SK-MEL-5 (cell line): ENCODE data around the gene KCNT2. TPM values are rescaled to one million over a fixed set of nuclear protein-coding genes. Genes with fewer than 3 reads are reported as not detected.

Source experiments
- DNase-seq: peaks from one replicate; pipeline ENCODE4 v3.0.0-alpha.2; 2016; ENCODE audit warnings: low read depth, low spot score
- in situ Hi-C: cut with HindIII; loops from 2 replicates; pipeline ENCODE4 v1.10.0; 2016; ENCODE audit warnings: low sequenced_read_pairs, high pct_unique_total_duplicates, low pct_unique_long_range_greater_than_20kb
- total RNA-seq: library from RNA; depleted of rRNA; stranded (reverse); fragments of >200 nt; shearing (Covaris generic); gene quantifications from 2 replicates; pipeline ENCODE4 v1.2.3, GENCODE V29; 2014

The KCNT2 gene
- total RNA-seq, 1 experiment from 2014 or later = not detected

DNA sequence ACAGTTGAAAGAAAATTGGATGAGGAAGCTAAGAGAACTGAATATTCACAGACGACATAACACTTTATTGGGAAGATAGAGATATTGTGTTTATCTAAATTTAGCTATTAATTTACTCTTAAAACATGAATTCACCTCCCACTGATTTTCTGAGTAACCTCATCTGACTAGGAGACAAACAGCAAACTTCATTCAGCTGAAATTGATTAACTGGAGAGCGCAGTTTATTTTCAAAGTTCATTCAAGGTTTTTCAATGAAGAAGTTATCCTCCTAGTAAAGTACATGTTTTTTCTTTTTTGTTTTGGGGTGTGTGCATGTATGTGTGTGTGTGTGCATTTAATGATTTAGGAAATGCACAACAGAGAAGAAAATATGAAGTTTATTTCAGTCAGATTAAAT lies 215.0 kb downstream of the KCNT2 start:
- in situ Hi-C loops = no loop called here

DNA sequence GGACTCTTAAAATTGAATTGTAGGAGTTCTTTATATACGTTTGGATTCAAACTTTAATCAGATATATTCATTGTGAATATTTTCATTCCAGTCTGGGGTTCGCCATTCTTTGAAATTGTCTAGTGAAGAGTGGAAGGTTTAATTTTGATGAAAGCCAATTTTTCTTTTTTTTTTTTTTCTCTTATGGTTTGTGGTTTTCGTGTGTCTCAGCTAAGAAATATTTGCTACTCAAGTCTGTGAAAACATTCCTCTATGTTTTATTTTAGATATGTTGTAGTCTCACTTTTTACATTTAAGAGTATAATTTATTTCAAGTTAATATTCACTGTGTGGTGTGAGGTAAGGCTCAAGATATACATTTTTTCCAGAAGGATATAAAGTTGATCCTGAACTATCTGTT lies 220.5 kb downstream of the KCNT2 start:
- in situ Hi-C loops = no loop called here

More for the DNA sequence above, 215.0 kb downstream of the KCNT2 start:
- no peak for DNase-seq

DNA sequence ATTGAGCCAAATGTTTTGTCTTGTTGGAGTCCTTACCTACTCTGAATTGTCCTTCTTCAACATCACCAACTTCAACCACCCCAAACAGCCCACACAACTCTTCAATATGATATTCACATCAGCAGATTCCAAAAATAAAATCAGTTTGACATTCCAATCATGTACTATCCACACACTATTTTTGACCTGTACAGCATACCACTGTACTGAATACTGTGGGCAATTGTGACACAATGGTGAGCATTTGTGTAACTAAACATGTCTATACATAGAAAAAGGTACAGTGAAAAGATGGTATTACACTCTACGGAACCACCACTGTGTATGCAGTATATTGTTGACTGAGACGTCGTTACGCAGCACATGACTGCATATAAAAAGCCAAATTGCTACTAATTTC lies 223.1 kb downstream of the KCNT2 start:
- in situ Hi-C loops = no loop called here
- no peak for DNase-seq

More for the DNA sequence above, 220.5 kb downstream of the KCNT2 start:
- DNase-seq = no peak

DNA sequence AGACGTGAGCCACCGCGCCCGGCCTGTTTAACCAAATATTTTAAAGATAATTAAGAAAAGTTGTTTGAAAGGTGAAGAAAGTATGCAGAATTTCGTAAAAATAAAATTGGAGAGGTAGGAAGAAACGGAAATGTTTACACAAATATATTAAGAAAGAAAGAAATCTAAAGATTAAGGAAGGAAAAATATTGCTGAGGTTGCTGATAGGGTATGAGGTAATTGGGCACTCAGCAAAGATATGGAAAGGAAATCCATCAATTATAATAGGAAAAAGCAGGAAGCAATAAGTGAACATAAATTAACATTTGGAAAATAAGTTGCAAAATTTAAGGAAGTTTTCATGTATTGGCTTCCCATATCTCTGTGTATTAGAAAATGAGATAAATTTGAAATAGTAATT lies 225.9 kb downstream of the KCNT2 start:
- DNase-seq = no peak
- in situ Hi-C loops = no loop called here

DNA sequence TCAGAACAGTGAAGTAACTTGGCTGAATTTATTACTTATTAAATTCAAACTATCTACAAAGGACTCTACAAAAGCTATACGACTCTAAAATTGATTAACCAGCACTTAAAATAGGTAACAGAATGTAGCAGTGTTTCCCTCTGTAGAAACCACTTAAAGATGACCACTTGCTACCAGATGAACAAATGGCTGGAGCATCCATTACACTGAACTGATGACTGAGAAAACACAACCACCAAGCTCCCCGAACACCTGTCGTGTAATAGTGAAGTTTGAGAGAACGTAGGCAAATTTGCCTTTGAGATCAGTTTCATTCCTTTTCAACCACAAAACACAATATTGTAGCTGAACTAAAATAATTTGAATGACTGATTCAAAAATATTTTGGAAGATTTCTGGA lies 226.7 kb downstream of the KCNT2 start:
- in situ Hi-C loops = no loop called here
- DNase-seq = no peak

DNA sequence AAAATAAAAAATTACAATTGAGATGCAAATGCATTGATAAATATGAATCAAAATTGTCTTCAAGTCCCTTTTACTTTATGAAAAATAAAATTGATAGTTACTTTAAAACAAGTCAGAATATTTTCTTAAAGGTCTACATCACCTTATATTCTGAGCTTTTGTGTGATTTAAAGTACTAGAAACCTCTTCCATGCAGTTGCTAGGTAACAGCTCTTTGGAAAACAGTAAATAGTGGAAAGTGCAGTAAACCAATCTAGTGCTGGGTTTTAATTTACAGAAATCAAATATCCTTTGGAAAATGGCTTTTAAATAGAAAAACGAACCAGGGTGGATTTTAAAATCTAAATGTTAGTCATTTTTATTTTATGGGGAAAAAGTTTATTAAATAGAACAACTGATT lies 227.9 kb downstream of the KCNT2 start:
- DNase-seq = no peak
- in situ Hi-C loops = no loop called here

DNA sequence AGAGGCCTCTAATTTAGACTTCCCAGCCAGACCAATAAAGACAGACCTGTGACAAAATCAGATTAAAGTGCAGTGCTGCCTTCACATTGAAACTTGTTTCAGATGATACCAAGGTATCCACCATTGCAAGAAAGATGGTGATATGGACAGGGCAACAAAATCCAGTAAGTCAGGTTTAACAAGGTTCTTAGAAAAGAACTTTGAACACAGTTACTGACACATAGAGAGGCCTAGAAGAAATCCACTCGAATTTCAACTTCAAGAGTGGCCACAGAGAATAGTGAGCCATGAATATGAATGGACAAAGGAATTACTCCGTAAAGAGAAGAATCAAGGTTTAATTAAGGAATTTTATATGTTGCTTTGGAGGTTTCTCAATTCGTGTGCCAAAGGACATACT lies 230.4 kb downstream of the KCNT2 start:
- DNase-seq = no peak
- in situ Hi-C loops = no loop called here

DNA sequence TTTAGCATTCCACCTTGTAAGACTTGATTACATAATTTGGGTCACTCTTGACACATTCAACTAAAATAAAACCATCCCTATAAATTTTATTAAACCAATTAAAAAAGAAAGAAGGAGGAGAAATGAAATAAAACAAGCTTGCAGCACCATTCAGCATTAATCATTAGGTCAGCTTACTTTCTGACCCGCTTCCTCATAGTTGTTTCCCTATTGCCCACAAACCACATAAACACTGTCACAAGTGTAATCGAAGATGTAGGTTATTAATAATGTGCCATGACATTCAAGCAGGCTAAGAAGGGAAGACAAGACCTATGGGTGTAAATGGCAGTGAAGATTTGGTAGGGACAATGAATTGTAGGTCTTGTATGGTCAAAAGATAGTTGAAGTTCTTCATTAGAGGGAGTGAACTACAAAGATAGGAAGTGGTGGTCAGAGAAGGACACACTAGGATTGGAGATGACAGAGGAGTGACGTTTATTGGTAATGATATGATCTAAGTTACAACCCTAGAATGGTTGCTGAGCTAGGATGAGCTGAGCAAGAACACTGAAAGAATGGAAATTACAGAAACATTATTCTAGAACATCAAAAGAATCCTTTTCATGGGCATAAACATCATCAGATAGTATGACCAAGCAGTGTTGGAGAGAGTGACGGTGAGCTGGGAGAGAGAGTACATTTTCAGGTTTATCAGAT lies 231.5 kb downstream of the KCNT2 start:
- no peak for DNase-seq
- in situ Hi-C loops = no loop called here

DNA sequence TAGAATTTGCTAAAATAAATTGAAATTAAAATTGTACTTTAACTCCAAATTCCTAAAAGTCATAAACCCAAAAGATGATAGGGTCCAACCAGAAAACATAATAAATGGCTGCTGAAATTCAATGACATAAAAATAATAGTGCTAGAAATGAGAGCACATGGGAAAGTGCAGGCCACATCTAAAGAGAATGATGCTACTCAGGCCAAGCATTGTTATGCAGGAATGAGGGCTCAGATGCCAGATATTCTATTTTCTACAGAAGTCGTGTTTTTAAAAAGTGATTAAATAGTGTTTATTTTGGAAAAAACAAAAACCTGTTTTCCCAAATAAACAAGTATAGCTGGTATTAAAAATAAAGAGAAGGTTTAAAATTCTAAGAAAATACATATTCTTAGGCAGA lies 234.4 kb downstream of the KCNT2 start:
- in situ Hi-C loops = no loop called here
- DNase-seq = no peak

DNA sequence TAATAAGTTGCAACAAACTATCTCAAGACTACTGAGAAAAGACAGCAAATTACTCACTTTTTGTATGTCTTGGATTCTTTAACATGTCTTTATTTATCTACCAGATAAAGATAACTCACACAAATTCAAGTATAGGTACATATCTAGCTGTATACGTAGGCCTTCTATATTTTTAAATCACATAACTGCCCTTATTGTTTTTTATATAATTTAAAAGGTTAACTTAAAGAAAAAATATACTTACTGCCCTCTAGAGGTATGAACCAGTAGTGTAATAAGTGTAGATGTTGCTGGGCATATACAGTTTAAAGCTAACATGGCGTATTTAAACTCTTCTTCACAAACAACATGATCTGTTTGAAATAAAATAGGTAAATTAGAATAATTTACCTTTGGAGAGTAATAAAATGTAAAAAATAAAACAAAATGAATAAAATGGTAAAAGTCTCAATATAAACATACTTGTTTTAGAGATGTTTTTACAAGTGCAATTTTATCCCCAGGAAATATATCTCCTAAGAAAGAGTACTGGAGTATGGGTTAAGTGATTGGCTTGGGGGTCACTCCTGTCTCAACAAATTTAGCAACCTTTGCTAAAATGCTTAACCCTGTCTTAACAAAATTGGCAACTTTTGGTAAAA lies 235.2 kb downstream of the KCNT2 start:
- DNase-seq = peak; percentile 56
- in situ Hi-C loops = no loop called here

DNA sequence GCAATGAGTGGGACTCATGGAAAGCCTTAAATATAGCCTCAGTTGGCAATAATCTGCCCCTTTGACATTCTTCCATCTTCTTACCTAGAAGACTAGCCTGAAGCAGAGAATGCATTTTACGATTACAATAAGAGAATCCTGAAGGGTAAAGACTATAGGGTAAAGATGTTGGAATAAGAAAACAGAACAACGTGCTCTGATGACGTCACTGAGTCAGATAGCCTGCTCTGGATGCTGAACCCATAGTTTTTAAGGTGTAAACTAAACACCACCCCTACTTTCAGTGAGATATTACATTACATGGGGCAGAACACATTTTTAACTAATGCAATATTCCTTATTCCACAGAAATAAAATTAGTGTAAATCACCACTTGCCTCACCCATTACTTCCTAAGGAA lies 240.4 kb downstream of the KCNT2 start:
- in situ Hi-C loops = no loop called here
- DNase-seq = no peak

DNA sequence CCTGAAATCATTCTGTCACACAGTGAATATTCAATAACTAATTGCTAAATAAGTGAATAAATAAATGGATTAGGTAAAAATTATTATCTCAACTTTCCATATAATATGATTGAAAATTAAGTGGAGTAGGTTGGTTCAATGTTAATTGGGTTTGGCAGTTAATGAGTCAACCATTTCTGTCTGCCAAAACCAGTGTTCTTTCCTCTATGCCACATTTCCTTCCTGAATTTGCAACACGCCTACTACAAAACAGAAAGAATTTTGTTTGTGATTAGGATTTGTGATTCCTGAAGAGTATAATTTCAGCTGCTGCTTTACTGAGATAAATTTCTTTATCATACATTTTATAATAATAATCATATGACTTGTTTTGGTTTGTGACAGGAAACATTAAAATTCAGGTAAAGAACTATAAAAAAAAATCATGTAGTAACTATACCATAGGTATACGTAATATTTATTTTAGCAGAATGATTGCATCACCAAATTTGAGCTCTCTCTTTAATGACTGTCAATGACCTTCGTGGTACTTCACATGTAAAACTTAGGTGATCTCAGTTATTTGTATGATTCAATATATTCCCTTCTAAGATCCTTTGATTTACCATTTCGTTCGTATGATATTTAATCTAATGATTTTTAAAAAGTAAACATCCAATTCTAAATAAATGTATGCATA lies 241.3 kb downstream of the KCNT2 start:
- in situ Hi-C loops = no loop called here
- DNase-seq = no peak

DNA sequence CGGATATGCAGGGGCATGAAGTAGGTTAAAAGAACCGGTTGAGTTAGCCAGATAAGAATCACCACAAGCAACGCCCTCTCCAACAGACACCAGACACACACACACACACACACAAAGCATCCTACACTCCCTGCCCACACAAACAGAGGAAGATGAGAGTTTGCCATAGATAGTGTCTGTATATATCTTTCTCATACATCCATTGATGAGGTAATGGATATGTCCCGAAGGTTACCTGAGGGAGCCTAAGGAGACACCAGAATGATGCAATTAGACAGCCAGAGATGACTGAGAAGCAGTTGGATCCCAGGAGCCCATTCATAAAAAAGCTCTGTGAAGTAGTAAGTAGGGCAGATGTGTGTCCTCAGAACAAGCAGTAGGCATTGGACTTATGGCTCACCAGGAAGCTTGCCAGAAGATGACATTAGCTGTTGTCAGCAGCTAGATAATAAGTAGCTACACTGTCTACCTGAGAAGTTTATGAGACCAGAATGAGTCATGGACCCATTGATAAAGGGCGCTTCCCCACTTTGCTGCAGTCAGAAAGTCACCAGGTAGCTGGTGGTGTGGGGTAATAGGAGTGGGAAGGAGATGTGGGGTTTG lies 247.0 kb downstream of the KCNT2 start:
- no peak for DNase-seq
- in situ Hi-C loops = no loop called here

DNA sequence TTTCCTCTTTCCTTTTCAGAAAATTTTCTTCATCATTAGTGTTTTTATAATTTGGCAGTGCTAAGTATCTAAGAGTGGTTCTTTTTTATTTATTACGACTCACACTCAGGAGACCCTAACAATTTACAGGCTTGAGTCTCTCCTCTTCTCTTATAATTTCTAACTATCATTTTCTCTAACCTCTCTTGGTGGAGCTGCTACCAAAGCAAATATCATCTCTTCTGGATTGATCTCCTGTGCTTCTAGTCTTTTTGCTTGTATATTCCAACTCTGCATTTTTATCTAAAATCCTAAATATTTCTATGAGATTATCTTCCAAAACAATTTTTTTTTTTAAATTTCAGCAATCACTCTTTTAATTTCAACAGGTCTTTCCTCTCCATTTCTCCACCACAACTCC lies 250.3 kb downstream of the KCNT2 start:
- in situ Hi-C loops = no loop called here
- DNase-seq = no peak

DNA sequence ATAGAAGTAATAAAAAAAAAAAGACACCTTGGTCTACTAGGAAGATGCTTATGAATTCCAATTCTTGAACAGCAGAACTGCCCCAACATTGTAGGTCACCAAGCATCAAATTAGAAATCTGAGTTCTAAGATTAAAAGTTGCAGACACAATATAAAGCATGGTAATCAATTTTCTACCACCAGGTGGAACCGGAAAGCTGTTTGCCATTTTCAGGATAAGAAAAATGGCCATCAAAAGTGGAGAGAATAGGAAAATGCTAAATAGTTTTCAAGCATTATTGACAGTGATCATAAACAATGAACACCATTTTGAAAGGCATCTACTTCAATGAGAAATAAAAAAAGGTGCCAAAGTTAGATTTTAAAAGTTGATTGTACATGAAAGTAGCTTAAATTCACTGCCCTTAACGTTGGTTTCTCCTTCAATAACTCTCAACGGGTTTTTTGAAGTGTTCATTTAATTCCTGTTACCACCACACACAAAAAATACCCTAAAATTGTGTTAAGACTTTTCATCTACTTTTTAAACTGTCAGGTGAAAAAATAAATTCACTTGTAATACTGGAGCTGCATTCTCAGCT lies 252.9 kb downstream of the KCNT2 start:
- DNase-seq = peak; percentile 17
- in situ Hi-C loops = no loop called here

DNA sequence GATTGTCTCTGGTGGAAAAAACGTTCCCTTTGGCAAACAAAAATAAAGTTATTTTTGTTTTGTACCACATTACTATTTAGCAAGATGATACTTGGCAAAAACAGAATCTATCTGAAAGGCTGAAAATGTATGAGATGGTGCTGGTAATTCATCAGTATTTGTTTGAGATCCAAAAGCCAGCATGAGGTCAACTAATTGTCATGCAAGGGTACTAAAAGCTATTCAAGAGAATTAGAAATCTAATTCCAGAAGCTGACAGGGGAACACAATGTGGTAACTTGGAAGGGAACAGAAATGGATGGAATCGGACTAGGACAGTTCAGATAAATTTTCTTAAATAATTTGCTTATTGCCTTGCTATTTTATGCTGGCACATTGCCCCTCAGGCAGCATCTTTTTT lies 263.8 kb downstream of the KCNT2 start:
- no peak for DNase-seq
- in situ Hi-C loops = no loop called here

DNA sequence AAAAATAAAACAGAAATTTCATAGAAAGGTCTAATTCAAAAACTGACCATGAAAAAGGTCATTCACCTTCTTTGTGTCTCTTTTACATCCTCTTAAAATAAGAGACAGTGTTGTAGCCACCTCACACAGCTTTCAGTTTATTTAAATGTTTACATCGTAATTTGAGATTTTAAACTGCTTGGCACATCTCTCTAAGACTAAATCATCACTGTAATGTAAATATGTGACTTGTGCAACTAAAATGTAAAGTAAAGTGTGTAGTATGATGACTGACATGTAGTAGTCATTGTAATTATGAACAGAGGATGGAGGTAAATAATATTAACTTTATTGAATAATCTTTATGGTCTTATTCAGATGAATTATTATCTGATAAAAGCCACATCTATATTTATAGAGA lies 283.9 kb downstream of the KCNT2 start:
- no peak for DNase-seq
- in situ Hi-C loops = no loop called here

DNA sequence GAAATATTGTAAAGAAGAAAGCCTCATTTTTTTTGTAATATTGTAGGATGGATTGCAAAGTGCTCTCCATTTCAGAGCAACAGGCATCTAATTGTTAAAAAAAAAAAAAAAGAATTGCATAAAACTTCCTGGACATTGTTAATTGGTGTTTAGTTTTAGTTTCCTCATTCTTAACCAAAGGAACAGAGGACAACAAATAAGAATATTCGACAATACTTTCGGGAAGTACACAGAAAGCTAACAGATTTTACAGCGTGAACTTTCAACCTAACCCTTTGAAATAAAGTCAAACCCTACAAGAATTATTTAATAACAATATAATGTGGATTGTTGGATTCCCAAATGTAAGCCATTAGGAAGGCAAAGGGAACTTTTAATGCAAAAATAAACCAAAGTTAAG lies 284.4 kb downstream of the KCNT2 start:
- in situ Hi-C loops = no loop called here
- DNase-seq = no peak
